ENCODE measurements around the gene ETF1. TPM values are rescaled to one million over a fixed set of nuclear protein-coding genes. Genes with fewer than 3 reads are reported as not detected.
A peak's percentile ranks its signal among the peaks of the same experiment; 100 is the strongest.

The ETF1 gene
- polyA plus RNA-seq, 4 donors = 40.7 to 57.6 (median 53.1) TPM

DNA sequence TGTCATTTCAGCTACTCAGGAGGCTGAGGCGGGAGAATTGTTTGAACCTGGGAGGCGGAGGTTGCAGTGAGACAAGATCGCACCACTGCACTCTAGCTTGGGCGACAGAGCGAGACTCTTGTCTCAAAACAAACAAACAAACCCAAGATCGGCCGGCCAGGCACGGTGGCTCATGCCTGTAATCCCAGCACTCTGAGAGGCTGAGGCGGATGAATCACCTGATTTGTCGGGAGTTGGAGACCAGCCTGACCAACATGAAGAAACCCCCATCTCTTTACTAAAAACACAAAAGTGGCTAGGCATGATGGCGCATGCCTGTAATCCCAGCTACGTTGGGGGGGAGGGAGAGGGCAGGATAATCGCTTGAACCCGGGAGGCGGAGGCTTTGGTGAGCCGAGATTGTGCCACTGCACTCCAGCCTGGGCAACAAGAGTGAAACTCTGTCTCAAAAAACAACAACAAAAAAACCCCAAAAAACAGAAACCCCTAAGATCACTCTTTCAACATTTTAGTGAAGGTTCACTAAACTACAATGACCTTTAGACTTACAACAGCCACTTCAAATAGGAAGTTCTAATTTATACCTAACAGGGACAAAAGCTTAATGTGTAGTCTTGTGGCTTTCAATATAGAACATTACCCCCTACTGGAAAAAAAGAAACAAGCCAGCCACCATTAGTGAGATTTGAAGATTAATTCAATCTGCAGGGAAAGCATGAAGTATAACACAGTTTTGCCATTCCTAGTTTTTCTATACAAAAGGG lies 25.2 kb upstream of the ETF1 start:
- no peak for FAIRE-seq
- no peaks in the 10 kb centered on the region for H3K9me3 ChIP-seq (ENCODE audit: control insufficient read depth in 2 of 2, insufficient read depth in 1 of 2, low read depth in 1 of 2, low read length in 1 of 2)

DNA sequence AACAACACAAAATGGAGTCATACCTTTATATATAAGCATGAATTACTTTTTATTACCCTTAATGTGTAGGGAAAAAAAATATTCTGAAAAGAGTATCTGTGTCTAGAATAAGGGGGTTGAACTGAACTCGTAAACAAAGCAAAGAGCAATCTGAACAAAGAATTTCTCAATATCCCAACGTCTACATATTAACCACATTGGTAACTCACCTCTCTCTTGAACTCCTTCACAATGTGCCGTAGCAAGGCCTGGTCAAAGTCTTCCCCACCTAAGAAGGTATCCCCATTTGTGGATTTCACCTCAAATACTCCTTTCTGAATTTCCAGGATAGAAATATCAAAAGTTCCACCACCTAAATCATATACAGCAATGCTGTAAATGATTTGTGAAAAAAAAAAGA lies 23.8 kb upstream of the ETF1 start:
- FAIRE-seq = no peak
- Histone ChIP-seq H3K9me3 (ENCODE audit: control insufficient read depth in 2 of 2, insufficient read depth in 1 of 2, low read depth in 1 of 2, low read length in 1 of 2) (no peaks in the 10 kb centered on the region), H3K27me3 (ENCODE audit: control insufficient read depth in 3 of 3, insufficient read depth in 3 of 3, low read length in 3 of 3) (no peaks in the 10 kb centered on the region), H3K4me1 (ENCODE audit: control insufficient read depth in 3 of 3, insufficient read depth in 2 of 3, low read depth in 1 of 3, low read length in 2 of 3) (peaks cover 0 to 5% (median 0%) of the 10 kb centered on the region in 3 donors), H3K36me3 (ENCODE audit: control insufficient read depth in 3 of 3, insufficient read depth in 2 of 3, low read depth in 1 of 3, low read length in 3 of 3) (peaks cover 24 to 48% (median 38%) of the 10 kb centered on the region in 3 donors), H3K4me3 (ENCODE audit: low read depth in 1 of 3, low read length in 3 of 3) (no peak overlapping the region), H3K27ac (ENCODE audit: low read depth in 1 of 3, low read length in 2 of 3) (peak overlapping the region in 1 of 3 donors; percentile 46)
- DNase-seq = peak in 1 of 2 donors; percentile 53
- WGBS, 3 donors = 80 to 81% (median 81%) methylated on average over 3 of the region's 3 CpGs

More for the DNA sequence above, 25.2 kb upstream of the ETF1 start:
- Histone ChIP-seq H3K4me1 (ENCODE audit: control insufficient read depth in 3 of 3, insufficient read depth in 2 of 3, low read depth in 1 of 3, low read length in 2 of 3) (peaks cover 0 to 5% (median 0%) of the 10 kb centered on the region in 3 donors), H3K27ac (ENCODE audit: low read depth in 1 of 3, low read length in 2 of 3) (no peak overlapping the region), H3K4me3 (ENCODE audit: low read depth in 1 of 3, low read length in 3 of 3) (no peak overlapping the region), H3K27me3 (ENCODE audit: control insufficient read depth in 3 of 3, insufficient read depth in 3 of 3, low read length in 3 of 3) (no peaks in the 10 kb centered on the region), H3K36me3 (ENCODE audit: control insufficient read depth in 3 of 3, insufficient read depth in 2 of 3, low read depth in 1 of 3, low read length in 3 of 3) (peaks cover 27 to 57% (median 42%) of the 10 kb centered on the region in 3 donors)
- DNase-seq = no peak
- WGBS, 3 donors = 90 to 94% (median 92%) methylated on average over 16 of the region's 16 CpGs

DNA sequence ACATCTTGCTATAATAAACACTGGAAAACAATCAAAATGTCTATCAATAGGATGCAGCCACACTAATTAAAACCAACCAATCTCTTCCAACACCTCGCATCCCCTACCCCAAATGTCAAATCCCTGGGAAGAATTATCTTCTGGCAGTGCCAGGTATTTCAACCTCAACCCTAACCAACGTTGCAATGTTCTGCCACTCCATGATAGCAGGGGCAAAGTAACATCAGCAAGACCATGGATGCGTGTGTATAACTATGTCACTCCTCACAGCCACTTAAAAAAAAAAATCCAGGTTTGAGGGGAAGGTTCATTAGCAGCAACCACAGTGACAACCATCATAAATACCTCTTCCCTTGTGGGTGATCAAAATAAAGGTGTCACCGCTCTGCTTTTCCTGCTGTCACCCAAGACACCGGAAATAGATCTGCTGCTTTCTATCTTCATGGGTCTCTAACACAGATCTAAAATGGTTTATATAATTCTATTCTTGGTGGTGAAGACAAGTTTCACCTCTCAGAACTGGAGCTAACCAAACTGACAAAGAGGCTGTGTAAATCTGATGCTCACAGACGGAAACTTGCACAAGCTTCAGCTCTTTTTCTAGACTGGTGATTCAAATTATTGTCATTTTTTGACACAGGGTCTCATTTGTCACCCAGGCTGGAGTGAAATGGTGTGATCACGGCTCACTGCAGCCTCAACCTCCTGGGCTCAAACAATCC lies 22.2 kb upstream of the ETF1 start:
- peaks cover 0 to 5% (median 0%) of the 10 kb centered on the region in 3 donors for H3K4me1 ChIP-seq (ENCODE audit: control insufficient read depth in 3 of 3, insufficient read depth in 2 of 3, low read depth in 1 of 3, low read length in 2 of 3)
- no peak overlapping the region for H3K4me3 ChIP-seq (ENCODE audit: low read depth in 1 of 3, low read length in 3 of 3)
- no peaks in the 10 kb centered on the region for H3K9me3 ChIP-seq (ENCODE audit: control insufficient read depth in 2 of 2, insufficient read depth in 1 of 2, low read depth in 1 of 2, low read length in 1 of 2)
- FAIRE-seq = no peak
- WGBS, 3 donors = 67 to 79% (median 79%) methylated on average over 7 of the region's 7 CpGs
- peak overlapping the region in 2 of 3 donors; percentile 0 to 11 for H3K27ac ChIP-seq (ENCODE audit: low read depth in 1 of 3, low read length in 2 of 3)
- H3K36me3 ChIP-seq (ENCODE audit: control insufficient read depth in 3 of 3, insufficient read depth in 2 of 3, low read depth in 1 of 3, low read length in 3 of 3) = peaks cover 28 to 44% (median 40%) of the 10 kb centered on the region in 3 donors
- DNase-seq = peak in 1 of 2 donors; percentile 47
- no peaks in the 10 kb centered on the region for H3K27me3 ChIP-seq (ENCODE audit: control insufficient read depth in 3 of 3, insufficient read depth in 3 of 3, low read length in 3 of 3)

DNA sequence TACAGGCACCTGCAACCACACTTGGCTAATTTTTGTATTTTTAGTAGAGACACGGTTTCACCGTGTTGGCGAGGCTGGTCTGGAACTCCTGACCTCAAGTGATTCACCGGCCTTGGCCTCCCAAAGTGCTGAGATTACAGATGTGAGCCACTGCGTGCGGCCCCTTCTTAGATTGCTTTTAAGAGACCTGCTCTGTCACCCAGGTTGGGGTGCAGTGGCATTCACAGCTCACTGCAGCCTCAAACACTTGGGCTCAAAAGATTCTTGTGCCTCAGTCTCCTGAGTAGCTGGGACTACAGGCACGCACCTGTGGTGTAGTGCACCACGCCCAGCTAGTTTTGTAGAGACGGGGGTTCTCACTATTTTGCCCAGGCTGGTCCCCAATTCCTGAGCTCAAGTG lies 21.2 kb upstream of the ETF1 start:
- Histone ChIP-seq H3K36me3 (ENCODE audit: control insufficient read depth in 3 of 3, insufficient read depth in 2 of 3, low read depth in 1 of 3, low read length in 3 of 3) (peaks cover 28 to 43% (median 36%) of the 10 kb centered on the region in 3 donors), H3K27me3 (ENCODE audit: control insufficient read depth in 3 of 3, insufficient read depth in 3 of 3, low read length in 3 of 3) (no peaks in the 10 kb centered on the region), H3K27ac (ENCODE audit: low read depth in 1 of 3, low read length in 2 of 3) (no peak overlapping the region), H3K4me3 (ENCODE audit: low read depth in 1 of 3, low read length in 3 of 3) (no peak overlapping the region), H3K4me1 (ENCODE audit: control insufficient read depth in 3 of 3, insufficient read depth in 2 of 3, low read depth in 1 of 3, low read length in 2 of 3) (peaks cover 0 to 5% (median 0%) of the 10 kb centered on the region in 3 donors), H3K9me3 (ENCODE audit: control insufficient read depth in 2 of 2, insufficient read depth in 1 of 2, low read depth in 1 of 2, low read length in 1 of 2) (no peaks in the 10 kb centered on the region)
- DNase-seq = no peak
- no peak for FAIRE-seq
- 88 to 90% (median 89%) methylated on average over 8 to 9 of the region's 9 CpGs for WGBS, 3 donors

DNA sequence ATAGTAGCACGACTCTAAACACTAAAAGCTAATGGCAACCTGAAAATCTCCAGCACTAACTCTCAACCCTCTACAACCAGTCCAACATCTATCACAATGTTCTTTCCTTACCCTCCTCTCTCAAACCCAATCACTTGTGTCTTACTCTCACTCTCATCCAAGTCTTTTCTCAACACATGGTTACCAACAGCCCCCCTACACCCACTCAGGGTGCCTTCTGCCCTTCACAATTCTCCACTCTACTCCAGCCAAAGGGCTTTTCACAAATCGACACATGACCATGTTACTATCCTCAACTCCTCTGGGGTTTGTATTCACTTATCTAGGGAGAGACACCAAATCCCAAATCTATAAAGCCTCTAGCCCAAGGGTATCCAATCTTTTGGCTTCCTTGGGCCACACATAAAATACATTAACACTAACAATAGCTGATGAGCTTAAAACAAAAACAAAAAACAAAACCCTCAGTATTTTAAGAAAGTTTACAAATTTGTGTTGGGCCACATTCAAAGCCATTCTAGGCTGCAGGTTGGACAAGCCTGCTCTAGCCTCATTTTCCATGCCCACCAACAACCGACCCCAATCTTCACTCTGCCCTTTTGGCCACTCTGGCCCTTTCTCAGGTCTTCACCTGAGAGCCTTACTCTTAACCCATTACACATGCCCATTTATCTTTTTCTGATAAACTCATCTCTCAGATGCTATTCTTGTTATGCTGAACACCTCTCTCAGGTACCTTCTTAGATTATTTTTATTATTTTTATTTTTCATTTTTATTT lies 20.5 kb upstream of the ETF1 start:
- no peak for FAIRE-seq

DNA sequence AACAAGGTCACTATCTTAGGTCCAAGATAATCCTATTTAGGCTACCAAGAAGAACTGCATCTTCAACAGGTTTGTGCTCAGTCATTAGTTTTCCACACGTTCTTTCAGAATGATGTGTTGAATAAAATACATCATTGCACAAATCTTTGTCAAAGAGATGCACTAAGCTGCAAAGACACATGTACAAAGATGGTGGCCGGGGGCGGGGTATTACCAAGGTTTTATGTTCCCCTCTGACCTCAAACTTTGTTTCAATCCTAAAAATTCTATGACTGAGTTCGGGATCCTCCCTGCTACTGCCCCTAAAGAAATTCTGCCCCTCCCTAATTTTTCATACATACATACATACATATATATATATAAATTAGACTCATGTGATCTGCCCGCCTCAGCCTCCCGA lies 17.9 kb upstream of the ETF1 start:
- Histone ChIP-seq H3K27ac (ENCODE audit: low read depth in 1 of 3, low read length in 2 of 3) (no peak overlapping the region), H3K36me3 (ENCODE audit: control insufficient read depth in 3 of 3, insufficient read depth in 2 of 3, low read depth in 1 of 3, low read length in 3 of 3) (peaks cover 28 to 42% (median 40%) of the 10 kb centered on the region in 3 donors), H3K4me3 (ENCODE audit: low read depth in 1 of 3, low read length in 3 of 3) (no peak overlapping the region), H3K9me3 (ENCODE audit: control insufficient read depth in 2 of 2, insufficient read depth in 1 of 2, low read depth in 1 of 2, low read length in 1 of 2) (no peaks in the 10 kb centered on the region), H3K4me1 (ENCODE audit: control insufficient read depth in 3 of 3, insufficient read depth in 2 of 3, low read depth in 1 of 3, low read length in 2 of 3) (no peaks in the 10 kb centered on the region), H3K27me3 (ENCODE audit: control insufficient read depth in 3 of 3, insufficient read depth in 3 of 3, low read length in 3 of 3) (no peaks in the 10 kb centered on the region)
- 93 to 95% (median 93%) methylated on average over 6 of the region's 6 CpGs for WGBS, 3 donors
- DNase-seq (no peak), FAIRE-seq (no peak)

More for the DNA sequence above, 20.5 kb upstream of the ETF1 start:
- 86 to 88% (median 88%) methylated on average over 3 of the region's 3 CpGs for WGBS, 3 donors
- Histone ChIP-seq H3K27ac (ENCODE audit: low read depth in 1 of 3, low read length in 2 of 3) (no peak overlapping the region), H3K27me3 (ENCODE audit: control insufficient read depth in 3 of 3, insufficient read depth in 3 of 3, low read length in 3 of 3) (no peaks in the 10 kb centered on the region), H3K36me3 (ENCODE audit: control insufficient read depth in 3 of 3, insufficient read depth in 2 of 3, low read depth in 1 of 3, low read length in 3 of 3) (peaks cover 26 to 47% (median 35%) of the 10 kb centered on the region in 3 donors), H3K4me1 (ENCODE audit: control insufficient read depth in 3 of 3, insufficient read depth in 2 of 3, low read depth in 1 of 3, low read length in 2 of 3) (peaks cover 0 to under 1% (median 0%) of the 10 kb centered on the region in 3 donors), H3K9me3 (ENCODE audit: control insufficient read depth in 2 of 2, insufficient read depth in 1 of 2, low read depth in 1 of 2, low read length in 1 of 2) (no peaks in the 10 kb centered on the region), H3K4me3 (ENCODE audit: low read depth in 1 of 3, low read length in 3 of 3) (no peak overlapping the region)
- DNase-seq = no peak

DNA sequence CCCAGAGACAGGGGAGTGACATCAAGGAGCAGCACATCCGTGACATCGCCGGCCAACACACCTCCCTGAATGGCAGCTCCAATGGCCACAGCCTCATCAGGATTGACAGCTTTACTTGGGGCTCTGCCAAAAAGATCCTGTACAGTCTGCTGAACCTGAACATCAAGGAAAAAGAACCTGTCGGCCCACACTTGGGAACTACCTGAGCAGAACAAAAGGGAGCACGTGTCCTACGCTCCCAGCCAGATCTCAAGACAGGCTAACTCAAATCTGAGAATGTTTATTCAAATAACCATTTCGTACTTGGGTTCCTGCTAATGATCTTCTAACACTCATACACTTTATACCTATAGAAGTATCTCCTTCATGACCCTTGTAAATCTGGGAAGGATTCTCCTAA lies 16.9 kb upstream of the ETF1 start:
- DNase-seq = no peak

DNA sequence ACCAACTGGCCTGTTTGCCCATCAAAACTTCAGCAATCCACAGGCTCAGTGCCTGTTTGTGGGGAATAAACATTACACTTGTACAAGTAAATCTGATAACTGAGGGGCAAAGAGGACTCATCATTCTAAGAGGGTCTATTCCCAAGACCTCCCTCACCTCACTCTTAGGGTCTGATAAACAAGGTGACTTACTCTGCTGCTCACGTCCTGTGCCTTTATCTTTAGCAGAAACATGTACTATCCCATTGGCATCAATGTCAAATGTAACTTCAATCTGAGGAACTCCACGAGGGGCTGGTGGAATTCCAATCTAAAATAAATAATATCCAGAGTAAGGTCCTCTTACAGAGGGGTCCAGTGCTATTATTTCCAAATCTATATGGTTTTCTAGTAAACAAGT lies 14.6 kb upstream of the ETF1 start:
- 76 to 87% (median 87%) methylated on average over 2 of the region's 2 CpGs for WGBS, 3 donors
- Histone ChIP-seq H3K4me3 (ENCODE audit: low read depth in 1 of 3, low read length in 3 of 3) (no peak overlapping the region), H3K4me1 (ENCODE audit: control insufficient read depth in 3 of 3, insufficient read depth in 2 of 3, low read depth in 1 of 3, low read length in 2 of 3) (no peaks in the 10 kb centered on the region), H3K27me3 (ENCODE audit: control insufficient read depth in 3 of 3, insufficient read depth in 3 of 3, low read length in 3 of 3) (no peaks in the 10 kb centered on the region), H3K27ac (ENCODE audit: low read depth in 1 of 3, low read length in 2 of 3) (no peak overlapping the region), H3K36me3 (ENCODE audit: control insufficient read depth in 3 of 3, insufficient read depth in 2 of 3, low read depth in 1 of 3, low read length in 3 of 3) (peaks cover 25 to 35% (median 34%) of the 10 kb centered on the region in 3 donors), H3K9me3 (ENCODE audit: control insufficient read depth in 2 of 2, insufficient read depth in 1 of 2, low read depth in 1 of 2, low read length in 1 of 2) (no peaks in the 10 kb centered on the region)
- DNase-seq (no peak), FAIRE-seq (no peak)

More for the DNA sequence above, 16.9 kb upstream of the ETF1 start:
- Histone ChIP-seq H3K9me3 (ENCODE audit: control insufficient read depth in 2 of 2, insufficient read depth in 1 of 2, low read depth in 1 of 2, low read length in 1 of 2) (no peaks in the 10 kb centered on the region), H3K27ac (ENCODE audit: low read depth in 1 of 3, low read length in 2 of 3) (no peak overlapping the region), H3K4me1 (ENCODE audit: control insufficient read depth in 3 of 3, insufficient read depth in 2 of 3, low read depth in 1 of 3, low read length in 2 of 3) (no peaks in the 10 kb centered on the region), H3K4me3 (ENCODE audit: low read depth in 1 of 3, low read length in 3 of 3) (no peak overlapping the region), H3K27me3 (ENCODE audit: control insufficient read depth in 3 of 3, insufficient read depth in 3 of 3, low read length in 3 of 3) (no peaks in the 10 kb centered on the region), H3K36me3 (ENCODE audit: control insufficient read depth in 3 of 3, insufficient read depth in 2 of 3, low read depth in 1 of 3, low read length in 3 of 3) (peaks cover 27 to 38% (median 37%) of the 10 kb centered on the region in 3 donors)
- no peak for FAIRE-seq
- WGBS, 3 donors = 81 to 92% (median 89%) methylated on average over 7 of the region's 7 CpGs
